Measurements from ENCODE around the gene CASQ1.

DNA sequence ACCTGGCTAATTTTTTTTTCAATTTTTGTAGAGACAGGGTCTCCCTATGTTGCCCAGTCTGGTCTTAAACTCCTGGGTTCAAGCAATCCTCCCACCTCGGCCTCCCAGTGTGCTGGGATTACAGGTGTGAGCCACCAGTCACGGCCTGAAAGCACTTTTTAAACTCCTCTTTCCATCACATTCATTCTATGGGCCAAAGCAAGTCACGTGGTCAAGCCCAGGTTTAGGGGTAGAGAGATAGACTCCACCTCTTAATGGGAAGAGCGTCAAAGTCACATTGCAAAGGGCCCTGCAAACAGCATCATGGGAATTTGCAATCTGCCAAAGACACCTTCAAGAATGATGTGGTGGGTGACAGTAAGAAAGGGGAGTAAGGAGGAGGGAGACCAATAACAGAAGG lies 31.8 kb upstream of the CASQ1 start:
- TF ChIP-seq, protein P1, sequence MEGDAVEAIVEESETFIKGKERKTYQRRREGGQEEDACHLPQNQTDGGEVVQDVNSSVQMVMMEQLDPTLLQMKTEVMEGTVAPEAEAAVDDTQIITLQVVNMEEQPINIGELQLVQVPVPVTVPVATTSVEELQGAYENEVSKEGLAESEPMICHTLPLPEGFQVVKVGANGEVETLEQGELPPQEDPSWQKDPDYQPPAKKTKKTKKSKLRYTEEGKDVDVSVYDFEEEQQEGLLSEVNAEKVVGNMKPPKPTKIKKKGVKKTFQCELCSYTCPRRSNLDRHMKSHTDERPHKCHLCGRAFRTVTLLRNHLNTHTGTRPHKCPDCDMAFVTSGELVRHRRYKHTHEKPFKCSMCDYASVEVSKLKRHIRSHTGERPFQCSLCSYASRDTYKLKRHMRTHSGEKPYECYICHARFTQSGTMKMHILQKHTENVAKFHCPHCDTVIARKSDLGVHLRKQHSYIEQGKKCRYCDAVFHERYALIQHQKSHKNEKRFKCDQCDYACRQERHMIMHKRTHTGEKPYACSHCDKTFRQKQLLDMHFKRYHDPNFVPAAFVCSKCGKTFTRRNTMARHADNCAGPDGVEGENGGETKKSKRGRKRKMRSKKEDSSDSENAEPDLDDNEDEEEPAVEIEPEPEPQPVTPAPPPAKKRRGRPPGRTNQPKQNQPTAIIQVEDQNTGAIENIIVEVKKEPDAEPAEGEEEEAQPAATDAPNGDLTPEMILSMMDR (conservative IDR thresholded peaks at IDR 0.05) = no peak
- no peak for TF ChIP-seq ZFX (IDR thresholded peaks at IDR 0.05)

All from C4-2B (cell line).